Neural cell (in vitro differentiated cells): ENCODE measurements around the gene C1QTNF1.

ENCODE experiments used
- EP300 ChIP-seq: fragments of 450-650 bp; conservative IDR thresholded peaks from 2 replicates; pipeline ENCODE4 v1.6.1; 2014; ENCODE audit warnings: antibody characterized with exemption, mild to moderate bottlenecking, moderate library complexity; ENCODE audit not compliant: poor library complexity, severe bottlenecking
- TF ChIP-seq, protein P1 (sequence below): fragments of 450-650 bp; IDR thresholded peaks from 2 replicates; pipeline ENCODE4 v1.5.1; 2014; ENCODE audit warnings: antibody characterized with exemption, mild to moderate bottlenecking, moderate library complexity; ENCODE audit not compliant: poor library complexity, severe bottlenecking

DNA sequence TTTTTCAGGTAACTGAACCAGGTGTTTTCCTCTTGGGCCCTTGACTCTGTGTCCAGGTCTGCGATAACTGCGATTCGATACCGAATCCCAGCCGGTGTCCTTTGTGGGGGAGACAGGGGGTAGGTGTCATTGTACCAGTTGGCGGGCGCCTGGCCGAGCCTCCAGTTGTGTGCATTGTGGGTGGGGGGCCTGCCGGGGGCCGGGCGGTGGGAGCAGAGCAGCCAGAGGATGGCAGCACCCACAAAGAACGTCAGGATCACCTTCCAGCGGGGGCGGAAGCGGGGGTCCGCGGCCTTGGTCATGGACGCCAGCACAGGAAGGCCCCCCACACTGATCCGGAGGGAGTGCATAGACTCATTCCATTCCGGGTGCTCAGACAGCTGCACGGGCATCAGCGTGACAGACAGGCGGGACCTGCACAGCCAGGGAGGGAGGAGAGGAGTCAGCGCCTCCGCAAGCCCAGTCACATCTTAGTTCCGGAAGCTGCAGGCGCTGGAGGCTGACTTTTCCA is 26.7 kb upstream of the C1QTNF1 start:
- TF ChIP-seq, protein P1, sequence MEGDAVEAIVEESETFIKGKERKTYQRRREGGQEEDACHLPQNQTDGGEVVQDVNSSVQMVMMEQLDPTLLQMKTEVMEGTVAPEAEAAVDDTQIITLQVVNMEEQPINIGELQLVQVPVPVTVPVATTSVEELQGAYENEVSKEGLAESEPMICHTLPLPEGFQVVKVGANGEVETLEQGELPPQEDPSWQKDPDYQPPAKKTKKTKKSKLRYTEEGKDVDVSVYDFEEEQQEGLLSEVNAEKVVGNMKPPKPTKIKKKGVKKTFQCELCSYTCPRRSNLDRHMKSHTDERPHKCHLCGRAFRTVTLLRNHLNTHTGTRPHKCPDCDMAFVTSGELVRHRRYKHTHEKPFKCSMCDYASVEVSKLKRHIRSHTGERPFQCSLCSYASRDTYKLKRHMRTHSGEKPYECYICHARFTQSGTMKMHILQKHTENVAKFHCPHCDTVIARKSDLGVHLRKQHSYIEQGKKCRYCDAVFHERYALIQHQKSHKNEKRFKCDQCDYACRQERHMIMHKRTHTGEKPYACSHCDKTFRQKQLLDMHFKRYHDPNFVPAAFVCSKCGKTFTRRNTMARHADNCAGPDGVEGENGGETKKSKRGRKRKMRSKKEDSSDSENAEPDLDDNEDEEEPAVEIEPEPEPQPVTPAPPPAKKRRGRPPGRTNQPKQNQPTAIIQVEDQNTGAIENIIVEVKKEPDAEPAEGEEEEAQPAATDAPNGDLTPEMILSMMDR: no peak
- TF ChIP-seq EP300: no peak
